ENCODE results near the gene DNAJB4. TPM values are rescaled to one million over a fixed set of nuclear protein-coding genes. Genes with fewer than 3 reads are reported as not detected.

The DNAJB4 gene
- total and polyA plus RNA-seq, 2 of the 13 experiments (the other 11 are each of a cell fraction or from before 2014, with no cell fraction given), result 4.4 to 18.6 TPM

DNA sequence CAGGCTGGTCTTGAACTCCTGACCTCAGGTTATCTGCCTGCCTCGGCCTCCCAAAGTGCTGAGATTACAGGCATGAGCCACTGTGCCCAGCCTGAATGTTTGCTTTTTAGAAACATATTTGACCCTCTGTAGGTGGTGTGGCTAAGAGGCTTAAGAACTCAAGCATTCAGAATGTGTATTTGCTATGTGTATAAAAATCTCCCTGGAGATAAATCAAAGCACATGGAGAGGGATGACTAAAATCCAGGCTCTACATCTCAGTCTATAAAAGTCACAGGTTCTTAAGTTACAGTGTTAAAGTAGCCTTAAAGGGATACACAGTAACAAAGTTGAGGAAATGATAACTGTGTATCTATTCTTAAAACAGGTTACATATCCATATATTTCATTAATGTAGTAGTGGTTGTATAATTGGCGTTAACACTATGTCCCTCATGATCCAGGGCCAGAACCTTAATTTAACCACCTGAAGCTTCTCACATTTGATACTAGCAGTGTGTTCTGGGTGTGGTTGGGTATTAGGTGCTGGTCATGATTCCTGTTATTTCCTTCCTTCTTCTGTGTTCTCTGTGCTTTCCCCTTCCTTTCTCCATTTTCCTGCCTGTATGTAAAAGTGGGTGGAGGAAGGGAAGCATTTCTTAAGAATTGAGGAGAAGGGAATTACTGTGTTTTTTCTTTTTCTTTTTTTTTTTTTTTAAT is 57.2 kb downstream of the DNAJB4 start:
- H3K4me1 ChIP-seq (ENCODE audit: insufficient read depth, low read length), result no peaks in the 10 kb centered on the region
- BruUV-seq (replicated peaks), result no TSS peak
- H3K27ac ChIP-seq (ENCODE audit: extremely low read length, insufficient read depth, low read length), result no peak overlapping the region
- in situ Hi-C loops (cut with HindIII; ENCODE audit: extremely low pct_ligation_motif_present, low pct_unique_long_range_greater_than_20kb), result no loop called here
- H3K9me3 ChIP-seq (ENCODE audit: low read length), result no peaks in the 10 kb centered on the region
- TF ChIP-seq ZNF530 (CRISPR knock-in tag; IDR thresholded peaks at IDR 0.05; ENCODE audit: low read depth), result no peak
- no peak for TF ChIP-seq ZNF644 (CRISPR knock-in tag; IDR thresholded peaks at IDR 0.05; ENCODE audit: low read depth)
- TF ChIP-seq SRY (CRISPR knock-in tag; IDR thresholded peaks at IDR 0.05), result no peak
- no peak for TF ChIP-seq RAD21 (CRISPR knock-in tag; IDR thresholded peaks at IDR 0.05)
- TF ChIP-seq, protein P1, sequence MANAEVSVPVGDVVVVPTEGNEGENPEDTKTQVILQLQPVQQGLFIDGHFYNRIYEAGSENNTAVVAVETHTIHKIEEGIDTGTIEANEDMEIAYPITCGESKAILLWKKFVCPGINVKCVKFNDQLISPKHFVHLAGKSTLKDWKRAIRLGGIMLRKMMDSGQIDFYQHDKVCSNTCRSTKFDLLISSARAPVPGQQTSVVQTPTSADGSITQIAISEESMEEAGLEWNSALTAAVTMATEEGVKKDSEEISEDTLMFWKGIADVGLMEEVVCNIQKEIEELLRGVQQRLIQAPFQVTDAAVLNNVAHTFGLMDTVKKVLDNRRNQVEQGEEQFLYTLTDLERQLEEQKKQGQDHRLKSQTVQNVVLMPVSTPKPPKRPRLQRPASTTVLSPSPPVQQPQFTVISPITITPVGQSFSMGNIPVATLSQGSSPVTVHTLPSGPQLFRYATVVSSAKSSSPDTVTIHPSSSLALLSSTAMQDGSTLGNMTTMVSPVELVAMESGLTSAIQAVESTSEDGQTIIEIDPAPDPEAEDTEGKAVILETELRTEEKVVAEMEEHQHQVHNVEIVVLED (CRISPR knock-in tag; IDR thresholded peaks at IDR 0.05; ENCODE audit: borderline replicate concordance), result no peak
- TF ChIP-seq, protein P2, sequence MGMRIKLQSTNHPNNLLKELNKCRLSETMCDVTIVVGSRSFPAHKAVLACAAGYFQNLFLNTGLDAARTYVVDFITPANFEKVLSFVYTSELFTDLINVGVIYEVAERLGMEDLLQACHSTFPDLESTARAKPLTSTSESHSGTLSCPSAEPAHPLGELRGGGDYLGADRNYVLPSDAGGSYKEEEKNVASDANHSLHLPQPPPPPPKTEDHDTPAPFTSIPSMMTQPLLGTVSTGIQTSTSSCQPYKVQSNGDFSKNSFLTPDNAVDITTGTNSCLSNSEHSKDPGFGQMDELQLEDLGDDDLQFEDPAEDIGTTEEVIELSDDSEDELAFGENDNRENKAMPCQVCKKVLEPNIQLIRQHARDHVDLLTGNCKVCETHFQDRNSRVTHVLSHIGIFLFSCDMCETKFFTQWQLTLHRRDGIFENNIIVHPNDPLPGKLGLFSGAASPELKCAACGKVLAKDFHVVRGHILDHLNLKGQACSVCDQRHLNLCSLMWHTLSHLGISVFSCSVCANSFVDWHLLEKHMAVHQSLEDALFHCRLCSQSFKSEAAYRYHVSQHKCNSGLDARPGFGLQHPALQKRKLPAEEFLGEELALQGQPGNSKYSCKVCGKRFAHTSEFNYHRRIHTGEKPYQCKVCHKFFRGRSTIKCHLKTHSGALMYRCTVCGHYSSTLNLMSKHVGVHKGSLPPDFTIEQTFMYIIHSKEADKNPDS (CRISPR knock-in tag; IDR thresholded peaks at IDR 0.05), result no peak
- TF ChIP-seq ZNF629 (CRISPR knock-in tag; conservative IDR thresholded peaks at IDR 0.05), result no peak
- TF ChIP-seq NR1H2 (CRISPR knock-in tag; IDR thresholded peaks at IDR 0.05; ENCODE audit: borderline replicate concordance, low read depth), result no peak
- TF ChIP-seq KLF12 (CRISPR knock-in tag; IDR thresholded peaks at IDR 0.05; ENCODE audit: borderline replicate concordance), result no peak
- TF ChIP-seq, protein P3, sequence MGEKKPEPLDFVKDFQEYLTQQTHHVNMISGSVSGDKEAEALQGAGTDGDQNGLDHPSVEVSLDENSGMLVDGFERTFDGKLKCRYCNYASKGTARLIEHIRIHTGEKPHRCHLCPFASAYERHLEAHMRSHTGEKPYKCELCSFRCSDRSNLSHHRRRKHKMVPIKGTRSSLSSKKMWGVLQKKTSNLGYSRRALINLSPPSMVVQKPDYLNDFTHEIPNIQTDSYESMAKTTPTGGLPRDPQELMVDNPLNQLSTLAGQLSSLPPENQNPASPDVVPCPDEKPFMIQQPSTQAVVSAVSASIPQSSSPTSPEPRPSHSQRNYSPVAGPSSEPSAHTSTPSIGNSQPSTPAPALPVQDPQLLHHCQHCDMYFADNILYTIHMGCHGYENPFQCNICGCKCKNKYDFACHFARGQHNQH (CRISPR knock-in tag; IDR thresholded peaks at IDR 0.05), result no peak
- TF ChIP-seq, protein P4, sequence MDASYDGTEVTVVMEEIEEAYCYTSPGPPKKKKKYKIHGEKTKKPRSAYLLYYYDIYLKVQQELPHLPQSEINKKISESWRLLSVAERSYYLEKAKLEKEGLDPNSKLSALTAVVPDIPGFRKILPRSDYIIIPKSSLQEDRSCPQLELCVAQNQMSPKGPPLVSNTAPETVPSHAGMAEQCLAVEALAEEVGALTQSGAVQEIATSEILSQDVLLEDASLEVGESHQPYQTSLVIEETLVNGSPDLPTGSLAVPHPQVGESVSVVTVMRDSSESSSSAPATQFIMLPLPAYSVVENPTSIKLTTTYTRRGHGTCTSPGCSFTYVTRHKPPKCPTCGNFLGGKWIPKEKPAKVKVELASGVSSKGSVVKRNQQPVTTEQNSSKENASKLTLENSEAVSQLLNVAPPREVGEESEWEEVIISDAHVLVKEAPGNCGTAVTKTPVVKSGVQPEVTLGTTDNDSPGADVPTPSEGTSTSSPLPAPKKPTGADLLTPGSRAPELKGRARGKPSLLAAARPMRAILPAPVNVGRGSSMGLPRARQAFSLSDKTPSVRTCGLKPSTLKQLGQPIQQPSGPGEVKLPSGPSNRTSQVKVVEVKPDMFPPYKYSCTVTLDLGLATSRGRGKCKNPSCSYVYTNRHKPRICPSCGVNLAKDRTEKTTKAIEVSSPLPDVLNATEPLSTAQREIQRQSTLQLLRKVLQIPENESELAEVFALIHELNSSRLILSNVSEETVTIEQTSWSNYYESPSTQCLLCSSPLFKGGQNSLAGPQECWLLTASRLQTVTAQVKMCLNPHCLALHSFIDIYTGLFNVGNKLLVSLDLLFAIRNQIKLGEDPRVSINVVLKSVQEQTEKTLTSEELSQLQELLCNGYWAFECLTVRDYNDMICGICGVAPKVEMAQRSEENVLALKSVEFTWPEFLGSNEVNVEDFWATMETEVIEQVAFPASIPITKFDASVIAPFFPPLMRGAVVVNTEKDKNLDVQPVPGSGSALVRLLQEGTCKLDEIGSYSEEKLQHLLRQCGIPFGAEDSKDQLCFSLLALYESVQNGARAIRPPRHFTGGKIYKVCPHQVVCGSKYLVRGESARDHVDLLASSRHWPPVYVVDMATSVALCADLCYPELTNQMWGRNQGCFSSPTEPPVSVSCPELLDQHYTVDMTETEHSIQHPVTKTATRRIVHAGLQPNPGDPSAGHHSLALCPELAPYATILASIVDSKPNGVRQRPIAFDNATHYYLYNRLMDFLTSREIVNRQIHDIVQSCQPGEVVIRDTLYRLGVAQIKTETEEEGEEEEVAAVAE (CRISPR knock-in tag; IDR thresholded peaks at IDR 0.05; ENCODE audit: borderline replicate concordance), result no peak
- ChIA-PET POLR2A (interaction anchor here (0.8 kb wide), 1 partner anchor 13 kb away, joined by 3 read pairs; no protein-coding TSS in a partner anchor), CTCF (ENCODE audit: low intra/inter-chr PET ratio, low total read pairs) (no interaction called here)
- ATAC-seq (no peak), FAIRE-seq (no peak), DNase-seq (ENCODE audit: low spot score) (no peak)
- no peak overlapping the region for H3K9ac ChIP-seq (ENCODE audit: insufficient read depth, low read depth, low read length)
- peaks cover 2% of the 10 kb centered on the region; the same call in 1 of the 2 replicates for H4K20me1 ChIP-seq (ENCODE audit: insufficient read depth, low read length)
- H2AFZ ChIP-seq (ENCODE audit: low read length), result no peak overlapping the region
- H3K36me3 ChIP-seq (replicated peaks in 1 of 2; ENCODE audit: control insufficient read depth in 1 of 2, insufficient read depth in 2 of 2, low read length in 2 of 2), result no peaks in the 10 kb centered on the region
- no peak overlapping the region for H3K4me2 ChIP-seq (ENCODE audit: low read depth, low read length)
- intact Hi-C loops (cut with micrococcal nuclease; ENCODE audit: unreplicated experiment), result no loop called here
- peaks cover 42% of the 10 kb centered on the region for H3K79me2 ChIP-seq (ENCODE audit: insufficient read depth, low read length)
- H3K27me3 ChIP-seq (ENCODE audit: control insufficient read depth in 1 of 2, insufficient read depth in 2 of 2, low read length in 2 of 2), result no peaks in the 10 kb centered on the region
- no peak overlapping the region for H3K4me3 ChIP-seq (replicated peaks in 1 of 3; ENCODE audit: insufficient read depth in 1 of 3, low read depth in 2 of 3, low read length in 3 of 3)
- 100% methylated on average over 1 of the region's 2 CpGs for WGBS (ENCODE audit: low lambda C conversion rate)
